ENCODE measurements around the gene CASP7. TPM values are rescaled to one million over a fixed set of nuclear protein-coding genes. Genes with fewer than 3 reads are reported as not detected.
"Not testable (repeated sequence)": the region's sequence is repeated elsewhere in the genome, so short reads cannot be mapped to it uniquely, and the experiment has no call there.

CASP7 gene
- total and polyA plus RNA-seq, 2 of the 8 experiments (the other 6 are each of a cell fraction or from before 2014, with no cell fraction given): 2.3 to 4.1 TPM

- TF ChIP-seq SUZ12 (IDR thresholded peaks at IDR 0.05; ENCODE audit: low read length) (no peak), TAF1 (IDR thresholded peaks at IDR 0.05; ENCODE audit: low read depth, low read length) (no peak), CHD1 (IDR thresholded peaks at IDR 0.05; ENCODE audit: low read depth, low read length) (no peak), RXRA (IDR thresholded peaks at IDR 0.05; ENCODE audit: insufficient read depth, low read depth, low read length) (no peak)
Measured at GRCh38 chr10:113770346-113770745, 90.6 kb downstream of the CASP7 start (continued).

- H2AK5ac ChIP-seq (ENCODE audit: low read depth, low read length); H3K23me2 ChIP-seq (ENCODE audit: low read depth, low read length); H3K4me3 ChIP-seq (ENCODE audit: extremely low read depth in 1 of 4, insufficient read depth in 2 of 4, low read depth in 3 of 4, low read length in 4 of 4); H4K91ac ChIP-seq (replicated peaks; ENCODE audit: insufficient read length, low read length); H4K20me1 ChIP-seq (replicated peaks in 1 of 2; ENCODE audit: control insufficient read depth in 1 of 2, insufficient read depth in 2 of 2, low read length in 2 of 2); H4K5ac ChIP-seq (ENCODE audit: insufficient read length, low read depth, low read length); H3K27me3 ChIP-seq (replicated peaks in 1 of 4; ENCODE audit: control insufficient read depth in 3 of 4, extremely low read depth in 1 of 4, insufficient read depth in 3 of 4, low read length in 3 of 4); H3K23ac ChIP-seq (ENCODE audit: insufficient read length); H3K79me1 ChIP-seq (ENCODE audit: low read depth, low read length); H3K14ac ChIP-seq (ENCODE audit: insufficient read length); H2BK120ac ChIP-seq (replicated peaks; ENCODE audit: low read depth, low read length); H2BK20ac ChIP-seq (ENCODE audit: low read length); H3K79me2 ChIP-seq (ENCODE audit: control insufficient read depth in 1 of 2, insufficient read depth in 2 of 2, low read length in 2 of 2); FAIRE-seq; H3K4me1 ChIP-seq (replicated peaks in 1 of 4; ENCODE audit: control insufficient read depth in 3 of 4, insufficient read depth in 4 of 4, low read length in 3 of 4); H3K36me3 ChIP-seq (ENCODE audit: control insufficient read depth in 2 of 4, insufficient read depth in 4 of 4, low read length in 3 of 4); H3K18ac ChIP-seq (ENCODE audit: extremely low read depth, low read length); H3K9me3 ChIP-seq (ENCODE audit: insufficient read depth in 2 of 2, low read depth in 1 of 2, low read length in 1 of 2); H2AFZ ChIP-seq (ENCODE audit: low read length); POLR2A ChIA-PET (ENCODE audit: partially characterized antibody); H3K56ac ChIP-seq (replicated peaks; ENCODE audit: insufficient read length, low read depth, low read length); H3K9ac ChIP-seq (replicated peaks in 1 of 4; ENCODE audit: extremely low read depth in 1 of 4, low read depth in 3 of 4, low read length in 3 of 4); H2BK12ac ChIP-seq (ENCODE audit: low read depth, low read length); H3K4me2 ChIP-seq (ENCODE audit: insufficient read depth in 1 of 2, low read depth in 2 of 2, low read length in 2 of 2); H2BK5ac ChIP-seq (ENCODE audit: low read depth, low read length); H3K27ac ChIP-seq (ENCODE audit: low read depth, low read length); H4K8ac ChIP-seq (ENCODE audit: extremely low read depth, insufficient read depth, low read length); DNase-seq (ENCODE audit: low read depth in 1 of 2, low spot score in 2 of 2); H2BK15ac ChIP-seq (ENCODE audit: low read length); H3K4ac ChIP-seq (replicated peaks; ENCODE audit: insufficient read length, low read depth, low read length): not testable (repeated sequence)
- WGBS, 2 experiments (ENCODE audit: extremely low coverage in 1 of 2, insufficient coverage in 1 of 2, insufficient read length in 1 of 2, insufficient replicate concordance in 2 of 2, low coverage in 1 of 2, low lambda C conversion rate in 2 of 2, missing lambda C conversion rate in 1 of 2): 86% methylated on average over 3 of the region's 3 CpGs; no CpG with 5 or more reads in 1 of the 2 experiments
- CTCF ChIA-PET (ENCODE audit: partially characterized antibody): interaction anchor here (1.1 to 2.1 kb wide), 2 partner anchors 11 to 19 kb away, joined by 4 to 5 read pairs; no protein-coding TSS in a partner anchor
Measured at GRCh38 chr10:113771131-113771530, 91.4 kb downstream of the CASP7 start.
